Measurements from ENCODE around the gene SYTL3. TPM values are rescaled to one million over a fixed set of nuclear protein-coding genes. Genes with fewer than 3 reads are reported as not detected.

The SYTL3 gene
- polyA plus RNA-seq, 1 experiment, result 1.7 TPM

DNA sequence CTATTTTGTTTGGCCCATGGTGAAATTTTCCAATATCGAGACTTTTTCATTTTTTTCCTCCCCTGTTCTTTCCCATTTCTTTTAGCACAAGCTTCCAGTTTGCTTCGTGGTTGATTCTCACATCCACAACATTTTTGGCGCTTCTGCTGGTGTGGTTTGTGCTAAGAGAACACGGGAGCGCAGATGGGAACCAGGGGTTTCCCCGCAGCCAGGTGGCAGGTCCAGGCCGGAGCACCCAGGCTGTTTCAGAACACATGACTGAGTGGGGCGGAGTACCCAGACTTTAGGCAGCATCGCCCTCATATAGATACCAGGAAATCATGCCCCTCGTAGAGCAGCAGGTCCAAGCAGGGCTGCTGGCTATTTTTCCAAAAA is 58.0 kb downstream of the SYTL3 start:
- Histone ChIP-seq H3K36me3 (ENCODE audit: control insufficient read depth, insufficient read depth, low read length) (no peaks in the 10 kb centered on the region), H3K4me3 (ENCODE audit: low read depth, low read length) (no peak overlapping the region), H3K27me3 (ENCODE audit: control insufficient read depth, insufficient read depth, low read length) (no peaks in the 10 kb centered on the region)
- ChIA-PET CTCF (interaction anchor here (1.2 to 3.5 kb wide), 5 partner anchors 10 to 427 kb away, joined by 3 to 21 read pairs (median 5); no protein-coding TSS in a partner anchor), POLR2A (interaction anchor here (0.7 kb wide), 1 partner anchor 63 kb away, joined by 9 read pairs; no protein-coding TSS in a partner anchor)
- no peak for DNase-seq (ENCODE audit: low read depth)
- TF ChIP-seq, protein P1, sequence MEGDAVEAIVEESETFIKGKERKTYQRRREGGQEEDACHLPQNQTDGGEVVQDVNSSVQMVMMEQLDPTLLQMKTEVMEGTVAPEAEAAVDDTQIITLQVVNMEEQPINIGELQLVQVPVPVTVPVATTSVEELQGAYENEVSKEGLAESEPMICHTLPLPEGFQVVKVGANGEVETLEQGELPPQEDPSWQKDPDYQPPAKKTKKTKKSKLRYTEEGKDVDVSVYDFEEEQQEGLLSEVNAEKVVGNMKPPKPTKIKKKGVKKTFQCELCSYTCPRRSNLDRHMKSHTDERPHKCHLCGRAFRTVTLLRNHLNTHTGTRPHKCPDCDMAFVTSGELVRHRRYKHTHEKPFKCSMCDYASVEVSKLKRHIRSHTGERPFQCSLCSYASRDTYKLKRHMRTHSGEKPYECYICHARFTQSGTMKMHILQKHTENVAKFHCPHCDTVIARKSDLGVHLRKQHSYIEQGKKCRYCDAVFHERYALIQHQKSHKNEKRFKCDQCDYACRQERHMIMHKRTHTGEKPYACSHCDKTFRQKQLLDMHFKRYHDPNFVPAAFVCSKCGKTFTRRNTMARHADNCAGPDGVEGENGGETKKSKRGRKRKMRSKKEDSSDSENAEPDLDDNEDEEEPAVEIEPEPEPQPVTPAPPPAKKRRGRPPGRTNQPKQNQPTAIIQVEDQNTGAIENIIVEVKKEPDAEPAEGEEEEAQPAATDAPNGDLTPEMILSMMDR (IDR thresholded peaks at IDR 0.05; ENCODE audit: insufficient read depth, low read depth, low read length), result no peak

GRCh38 chr6:158708239-158708638 is 58.4 kb downstream of the SYTL3 start:
- Histone ChIP-seq H3K27me3 (ENCODE audit: control insufficient read depth, insufficient read depth, low read length) (no peaks in the 10 kb centered on the region), H3K36me3 (ENCODE audit: control insufficient read depth, insufficient read depth, low read length) (no peaks in the 10 kb centered on the region), H3K4me3 (ENCODE audit: low read depth, low read length) (no peak overlapping the region)
- ChIA-PET POLR2A (no interaction called here), CTCF (interaction anchor here (1.4 to 3.5 kb wide), 3 partner anchors 10 to 427 kb away, joined by 4 to 21 read pairs (median 8); no protein-coding TSS in a partner anchor)
- TF ChIP-seq, protein P1 (IDR thresholded peaks at IDR 0.05; ENCODE audit: insufficient read depth, low read depth, low read length), result no peak
- no peak for DNase-seq (ENCODE audit: low read depth)

DNA sequence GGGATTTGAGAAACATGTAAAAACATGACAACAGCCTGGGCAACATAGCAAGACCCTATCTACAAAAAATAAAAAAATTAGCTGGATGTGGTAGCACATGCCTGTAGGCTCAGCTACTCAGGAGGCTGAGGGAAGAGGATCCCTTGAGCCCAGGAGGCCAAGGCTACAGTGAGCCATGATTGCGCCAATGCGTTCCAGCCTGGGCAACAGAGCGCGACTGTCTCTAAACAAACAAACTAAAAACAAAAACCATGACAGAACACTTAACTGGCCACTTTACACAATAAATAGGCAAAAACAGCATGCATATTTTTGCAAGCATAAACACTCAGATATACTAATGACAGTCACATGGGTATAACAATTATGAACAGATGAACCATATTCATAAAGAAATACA is 60.0 kb downstream of the SYTL3 start:
- POLR2A ChIA-PET, result no interaction called here
- no peak for DNase-seq (ENCODE audit: low read depth)
- H3K27me3 ChIP-seq (ENCODE audit: control insufficient read depth, insufficient read depth, low read length), result no peaks in the 10 kb centered on the region
- TF ChIP-seq, protein P1 (IDR thresholded peaks at IDR 0.05; ENCODE audit: insufficient read depth, low read depth, low read length), result no peak
- no peak overlapping the region for H3K4me3 ChIP-seq (ENCODE audit: low read depth, low read length)
- H3K36me3 ChIP-seq (ENCODE audit: control insufficient read depth, insufficient read depth, low read length), result no peaks in the 10 kb centered on the region
- CTCF ChIA-PET, result no interaction called here

DNA sequence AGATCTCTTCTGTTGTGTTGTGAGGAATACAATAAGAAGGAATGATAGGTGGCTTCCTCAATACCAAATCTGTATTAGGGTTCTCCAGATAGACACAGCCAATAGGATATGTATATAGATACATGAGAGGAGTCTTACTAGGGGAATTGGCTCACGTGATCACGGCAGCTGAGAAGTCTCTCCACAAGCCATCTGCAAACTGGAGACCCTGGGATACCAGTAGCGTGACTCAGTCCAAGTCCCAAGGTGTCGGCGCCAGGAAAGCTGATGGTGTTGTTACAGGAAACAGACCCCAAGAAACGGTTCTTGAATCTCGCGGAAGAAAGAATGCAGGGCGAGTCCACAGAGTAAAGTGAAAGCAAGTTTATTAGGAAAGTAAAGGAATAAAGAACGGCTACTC is 61.4 kb downstream of the SYTL3 start:
- ChIA-PET POLR2A (no interaction called here), CTCF (no interaction called here)
- DNase-seq (ENCODE audit: low read depth), result no peak
- no peak overlapping the region for H3K4me3 ChIP-seq (ENCODE audit: low read depth, low read length)
- TF ChIP-seq, protein P1 (IDR thresholded peaks at IDR 0.05; ENCODE audit: insufficient read depth, low read depth, low read length), result no peak
- no peaks in the 10 kb centered on the region for H3K36me3 ChIP-seq (ENCODE audit: control insufficient read depth, insufficient read depth, low read length)
- H3K27me3 ChIP-seq (ENCODE audit: control insufficient read depth, insufficient read depth, low read length), result no peaks in the 10 kb centered on the region

GRCh38 chr6:158713469-158713868 is 63.6 kb downstream of the SYTL3 start:
- Histone ChIP-seq H3K27me3 (ENCODE audit: control insufficient read depth, insufficient read depth, low read length) (no peaks in the 10 kb centered on the region), H3K36me3 (ENCODE audit: control insufficient read depth, insufficient read depth, low read length) (no peaks in the 10 kb centered on the region), H3K4me3 (ENCODE audit: low read depth, low read length) (no peak overlapping the region)
- TF ChIP-seq, protein P1 (IDR thresholded peaks at IDR 0.05; ENCODE audit: insufficient read depth, low read depth, low read length), result no peak
- ChIA-PET CTCF (interaction anchor here (0.7 kb wide), 1 partner anchor 110 kb away, joined by 3 read pairs; no protein-coding TSS in a partner anchor), POLR2A (no interaction called here)
- DNase-seq (ENCODE audit: low read depth), result no peak
